Tibial nerve (tissue), 4 donors: ENCODE results near the gene NDUFB11. TPM values are rescaled to one million over a fixed set of nuclear protein-coding genes. Genes with fewer than 3 reads are reported as not detected.

Experiments used
- DNase-seq, 2 donors: peaks; one replicate each; pipeline ENCODE4 v3.0.0-alpha.2; 2019; ENCODE audit warnings: low spot score in 2 of 2
- H3K27ac ChIP-seq, 4 donors: fragments of 200-600 bp; sonication (generic) in 3 of 4; one replicate each; pipeline ENCODE4 v1.5.1; 2017 to 2019; ENCODE audit warnings: mild to moderate bottlenecking in 1 of 4
- H3K27me3 ChIP-seq, 2 donors: fragments of 200-600 bp; sonication (generic) in 1 of 2; one replicate each; pipeline versions ENCODE4 v1.5.1 to v1.6.0; 2017 to 2019
- H3K36me3 ChIP-seq, 3 donors: fragments of 200-600 bp; sonication (generic); one replicate each; pipeline ENCODE4 v1.5.1; 2018 to 2019
- H3K4me1 ChIP-seq, 4 donors: fragments of 200-600 bp; sonication (generic) in 3 of 4; one replicate each; pipeline ENCODE4 v1.5.1; 2017 to 2019
- H3K4me3 ChIP-seq, 4 donors: fragments of 200-600 bp; sonication (generic) in 3 of 4; one replicate each; pipeline ENCODE4 v1.5.1; 2017 to 2019; ENCODE audit warnings: mild to moderate bottlenecking in 1 of 4, moderate library complexity in 1 of 4
- H3K9me3 ChIP-seq, 4 donors: fragments of 200-600 bp; sonication (generic) in 3 of 4; one replicate each; pipeline ENCODE4 v1.5.1; 2017 to 2019
- CTCF ChIP-seq, 5 experiments: fragments of 200-600 bp in 3 of 5; fragments of 450-650 bp in 2 of 5; sonication (generic) in 3 of 5; IDR thresholded peaks; one replicate each; pipeline ENCODE4 v1.5.1; 2016 to 2019; ENCODE audit warnings: antibody characterized with exemption in 5 of 5, mild to moderate bottlenecking in 3 of 5, moderate library complexity in 2 of 5
- EP300 ChIP-seq, 2 donors: sonication (generic); formaldehyde crosslinking; IDR thresholded peaks; one replicate each; pipeline ENCODE4 v1.6.1; 2017; ENCODE audit warnings: antibody characterized with exemption in 2 of 2, mild to moderate bottlenecking in 1 of 2
- POLR2A ChIP-seq, 2 donors: fragments of 450-650 bp; IDR thresholded peaks; one replicate each; pipeline ENCODE4 v1.6.1; 2017; ENCODE audit warnings: antibody characterized with exemption in 2 of 2, mild to moderate bottlenecking in 2 of 2, moderate library complexity in 2 of 2
- WGBS, 2 donors: methylation state at CpG; one replicate each; pipeline ENCODE4 v1.1.5; 2018; 5-methylcytosine and 5-hydroxymethylcytosine counted together
- total RNA-seq, 4 donors: library from RNA; depleted of rRNA; stranded (reverse); fragments of >200 nt; gene quantifications; one replicate each; pipeline ENCODE4 v1.1.0, GENCODE V29; 2016

NDUFB11 gene
- total RNA-seq, 4 donors from 2014 or later: 45.4 to 78.1 (median 60.5) TPM

- H3K4me1 ChIP-seq: no peaks in the 10 kb centered on the region
- no peaks in the 10 kb centered on the region for H3K9me3 ChIP-seq
- peaks cover 0 to 93% (median 0%) of the 10 kb centered on the region in 3 donors for H3K36me3 ChIP-seq
- H3K4me3 ChIP-seq: no peak overlapping the region
- no peak for TF ChIP-seq CTCF (IDR thresholded peaks at IDR 0.05)
- no peak for TF ChIP-seq EP300 (IDR thresholded peaks at IDR 0.05)
- no peak for TF ChIP-seq POLR2A (IDR thresholded peaks at IDR 0.05)
- H3K27me3 ChIP-seq: peaks cover 0 to 18% of the 10 kb centered on the region in 2 donors
- WGBS, 2 donors: 87 to 100% methylated on average over 3 to 18 of the region's 18 CpGs
- H3K27ac ChIP-seq: no peak overlapping the region
- no peak for DNase-seq
Measured at GRCh38 chrX:47179928-47180255, 35.4 kb upstream of the NDUFB11 start.

- no peak overlapping the region for H3K27ac ChIP-seq
- no peaks in the 10 kb centered on the region for H3K4me1 ChIP-seq
- H3K27me3 ChIP-seq: peaks cover 0 to 14% of the 10 kb centered on the region in 2 donors
- no peak overlapping the region for H3K4me3 ChIP-seq
- DNase-seq: no peak
- no peak for TF ChIP-seq POLR2A (IDR thresholded peaks at IDR 0.05)
- no peak for TF ChIP-seq CTCF (IDR thresholded peaks at IDR 0.05)
- TF ChIP-seq EP300 (IDR thresholded peaks at IDR 0.05): no peak
- WGBS, 2 donors: 61 to 90% methylated on average over 5 to 14 of the region's 14 CpGs
- H3K9me3 ChIP-seq: no peaks in the 10 kb centered on the region
- H3K36me3 ChIP-seq: peaks cover 0 to 92% (median 0%) of the 10 kb centered on the region in 3 donors
Measured at GRCh38 chrX:47179221-47179927, 34.9 kb upstream of the NDUFB11 start.

GRCh38 chrX:47178337-47178736 is 33.8 kb upstream of the NDUFB11 start:
- Histone ChIP-seq H3K4me3 (no peak overlapping the region), H3K9me3 (no peaks in the 10 kb centered on the region), H3K36me3 (peaks cover 0 to 97% (median 0%) of the 10 kb centered on the region in 3 donors), H3K27ac (no peak overlapping the region), H3K4me1 (no peaks in the 10 kb centered on the region), H3K27me3 (peaks cover 0 to 13% of the 10 kb centered on the region in 2 donors)
- DNase-seq: no peak
- WGBS, 2 donors: 76 to 78% methylated on average over 3 to 5 of the region's 5 CpGs
- TF ChIP-seq POLR2A (IDR thresholded peaks at IDR 0.05) (no peak), CTCF (IDR thresholded peaks at IDR 0.05) (no peak), EP300 (IDR thresholded peaks at IDR 0.05) (no peak)

GRCh38 chrX:47177079-47177478 is 32.6 kb upstream of the NDUFB11 start:
- H3K4me3 ChIP-seq: no peak overlapping the region
- H3K27ac ChIP-seq: no peak overlapping the region
- H3K9me3 ChIP-seq: no peaks in the 10 kb centered on the region
- DNase-seq: no peak
- TF ChIP-seq EP300 (IDR thresholded peaks at IDR 0.05) (no peak), POLR2A (IDR thresholded peaks at IDR 0.05) (no peak), CTCF (IDR thresholded peaks at IDR 0.05) (no peak)
- no peaks in the 10 kb centered on the region for H3K4me1 ChIP-seq
- H3K36me3 ChIP-seq: peaks cover 0 to 97% (median 0%) of the 10 kb centered on the region in 3 donors
- 75 to 100% methylated on average over 2 of the region's 2 CpGs for whole genome bisulfite sequencing, 2 donors
- H3K27me3 ChIP-seq: peaks cover 0 to 13% of the 10 kb centered on the region in 2 donors

GRCh38 chrX:47176101-47176740 is 31.7 kb upstream of the NDUFB11 start:
- no peaks in the 10 kb centered on the region for H3K4me1 ChIP-seq
- no peak for DNase-seq
- TF ChIP-seq POLR2A (IDR thresholded peaks at IDR 0.05) (no peak), CTCF (IDR thresholded peaks at IDR 0.05) (no peak), EP300 (IDR thresholded peaks at IDR 0.05) (no peak)
- peaks cover 0 to 13% of the 10 kb centered on the region in 2 donors for H3K27me3 ChIP-seq
- H3K36me3 ChIP-seq: peaks cover 0 to 97% (median 0%) of the 10 kb centered on the region in 3 donors
- no peak overlapping the region for H3K27ac ChIP-seq
- H3K4me3 ChIP-seq: no peak overlapping the region
- 84 to 92% methylated on average over 22 to 23 of the region's 23 CpGs for WGBS, 2 donors
- no peaks in the 10 kb centered on the region for H3K9me3 ChIP-seq
